LHCN-M2 (cell line): ENCODE measurements around the gene USP36. TPM values are rescaled to one million over a fixed set of nuclear protein-coding genes. Genes with fewer than 3 reads are reported as not detected.
"Not testable (repeated sequence)": the region's sequence is repeated elsewhere in the genome, so short reads cannot be mapped to it uniquely, and the experiment has no call there.

Experiments used
- DNase-seq: peaks from one replicate; pipeline ENCODE4 v3.0.0-alpha.2; 2012; ENCODE audit warnings: low read depth
- total RNA-seq: library from RNA; depleted of rRNA; stranded (reverse); fragments of >200 nt; gene quantifications from 2 replicates; pipeline ENCODE4 v1.2.3, GENCODE V29; 2014

Gene USP36
- total RNA-seq, 1 experiment from 2014 or later = 21.4 TPM

GRCh38 chr17:78872486-78872885 lies 31.9 kb upstream of the USP36 start:
- DNase-seq = no peak

GRCh38 chr17:78870621-78871020 lies 30.0 kb upstream of the USP36 start:
- no peak for DNase-seq

- DNase-seq = peak; percentile 91
Measured at GRCh38 chr17:78868391-78868790, 27.8 kb upstream of the USP36 start.

- not testable (repeated sequence) for DNase-seq
Measured at GRCh38 chr17:78867046-78867445, 26.4 kb upstream of the USP36 start.

DNA sequence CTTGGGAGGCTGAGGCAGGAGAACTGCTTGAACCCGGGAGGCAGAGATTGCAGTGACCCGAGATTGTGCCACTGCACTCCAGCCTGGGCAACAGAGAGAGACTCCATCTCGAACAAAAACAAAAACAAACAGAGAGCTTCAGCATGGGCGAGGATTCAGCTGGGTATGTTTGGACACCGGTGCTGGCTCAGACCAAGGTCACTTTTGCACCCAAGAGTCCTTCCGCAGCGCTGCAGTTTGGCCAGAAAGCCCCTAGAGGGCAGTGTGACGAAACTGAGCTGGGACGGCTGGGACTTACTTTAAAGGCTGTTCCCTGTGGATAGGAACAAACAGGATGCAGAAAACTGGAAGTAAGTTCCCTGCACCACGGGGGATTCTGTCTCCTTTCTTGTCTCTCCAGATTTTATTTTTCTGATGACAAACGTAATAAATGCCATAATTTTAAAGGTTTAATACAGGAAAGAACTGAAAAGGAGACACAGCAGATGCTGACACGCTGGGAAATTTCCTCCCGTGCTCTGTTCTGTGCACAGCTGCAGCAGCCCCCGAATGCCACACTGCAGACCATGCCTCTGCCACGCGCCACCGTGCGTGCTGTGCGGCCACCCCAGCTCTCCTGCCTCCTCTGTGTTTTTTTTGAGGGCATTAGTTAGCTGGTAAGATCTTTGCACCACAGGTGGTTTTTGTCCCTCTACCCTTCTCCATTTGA lies 25.2 kb upstream of the USP36 start:
- DNase-seq = peak; percentile 78

- DNase-seq = no peak
Measured at GRCh38 chr17:78864117-78864516, 23.5 kb upstream of the USP36 start.

- DNase-seq = peak; percentile 98
Measured at GRCh38 chr17:78862073-78863023, 21.7 kb upstream of the USP36 start.

DNA sequence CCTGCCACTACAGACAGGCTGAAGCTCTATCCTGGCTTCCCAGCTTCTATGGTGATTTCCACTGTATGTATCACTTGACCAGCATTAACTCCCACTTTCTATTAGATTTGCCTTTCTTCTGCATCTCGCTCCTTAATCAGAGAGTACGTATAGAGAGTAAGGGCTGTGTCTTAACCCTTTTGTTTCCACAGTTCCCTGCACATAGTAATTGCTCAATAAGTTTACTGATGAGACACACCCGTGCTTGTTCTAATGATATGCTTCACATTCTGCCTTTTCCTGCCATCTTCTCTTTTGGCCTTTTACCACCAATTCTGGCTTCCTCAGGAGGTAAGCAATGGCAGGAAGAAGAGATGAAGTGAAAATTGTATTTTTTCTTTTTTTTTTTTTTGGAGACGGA lies 20.6 kb upstream of the USP36 start:
- DNase-seq = no peak

GRCh38 chr17:78859051-78859450 lies 18.4 kb upstream of the USP36 start:
- DNase-seq = no peak

- no peak for DNase-seq
Measured at GRCh38 chr17:78857266-78857665, 16.7 kb upstream of the USP36 start.

- DNase-seq = no peak
Measured at GRCh38 chr17:78855561-78856165, 15.0 kb upstream of the USP36 start.

DNA sequence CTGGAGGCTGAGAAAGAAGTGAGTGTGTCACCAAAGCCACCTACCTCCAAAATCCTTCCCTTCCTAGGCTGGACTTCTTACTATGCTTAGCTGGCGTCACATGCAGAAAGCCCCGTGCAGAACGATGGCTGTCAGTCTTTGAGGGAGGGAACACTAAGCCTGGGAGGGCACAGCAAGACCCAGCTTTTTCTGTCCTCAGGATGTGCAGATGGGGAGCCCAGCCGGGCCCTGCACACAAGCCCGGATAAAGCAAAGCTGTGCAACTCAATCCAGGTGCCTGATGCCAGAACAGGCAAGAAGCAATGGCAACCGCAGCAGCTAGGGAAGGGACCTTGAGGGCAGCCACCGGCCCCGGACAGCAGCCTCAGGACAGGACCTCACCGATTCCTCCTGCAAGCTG lies 13.9 kb upstream of the USP36 start:
- no peak for DNase-seq

GRCh38 chr17:78853926-78854394 lies 13.3 kb upstream of the USP36 start:
- no peak for DNase-seq

GRCh38 chr17:78852709-78853121 lies 12.1 kb upstream of the USP36 start:
- DNase-seq = no peak

GRCh38 chr17:78849026-78849425 lies 8.4 kb upstream of the USP36 start:
- no peak for DNase-seq

DNA sequence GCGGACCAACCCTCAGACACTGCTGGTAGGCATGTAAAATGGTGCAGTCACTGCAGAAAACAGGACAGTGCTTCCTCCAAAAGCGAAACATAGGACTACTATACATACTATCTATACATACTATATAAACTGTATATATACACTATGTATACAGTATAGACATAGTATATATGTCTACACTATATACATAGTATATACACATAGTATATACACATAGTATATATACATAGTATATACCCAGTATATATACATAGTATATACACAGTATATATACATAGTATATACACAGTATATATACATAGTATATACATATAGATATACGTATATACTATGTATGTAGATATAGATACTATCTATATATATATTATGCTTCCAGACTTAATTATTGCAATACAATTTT lies 6.4 kb upstream of the USP36 start:
- DNase-seq = no peak

DNA sequence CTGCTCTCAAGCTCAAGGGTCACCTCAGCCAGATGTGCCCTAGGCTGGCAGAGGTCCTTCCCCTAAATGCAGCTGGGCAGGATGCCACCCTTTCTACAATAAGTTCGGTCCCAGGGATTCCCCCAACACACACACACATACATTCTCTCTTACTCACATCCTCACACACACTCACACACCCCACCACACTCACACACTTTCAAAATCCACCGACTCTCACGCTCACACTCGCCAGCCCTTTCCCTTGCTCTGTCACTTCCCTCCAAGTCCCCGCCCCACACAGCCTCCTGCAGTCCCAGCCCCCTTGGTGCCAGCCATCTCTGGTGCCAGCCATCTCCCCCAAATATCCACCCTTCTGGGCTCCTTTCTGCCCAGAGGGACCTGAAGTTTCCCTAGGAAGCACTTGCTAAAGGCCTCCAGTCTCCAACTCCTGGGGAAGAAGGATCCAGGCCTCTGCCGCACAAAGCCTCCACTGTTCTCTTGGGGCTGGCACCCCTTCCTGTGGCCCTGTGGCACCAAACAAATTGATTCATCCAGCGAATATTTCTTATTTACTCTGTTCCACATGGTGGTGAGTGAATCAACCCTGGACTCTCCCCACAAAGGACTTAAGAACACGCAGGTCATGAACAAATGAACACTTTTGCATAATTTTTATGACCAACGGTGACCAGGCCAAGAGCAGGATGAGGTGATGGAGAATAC lies 3.8 kb upstream of the USP36 start:
- no peak for DNase-seq

GRCh38 chr17:78842881-78843565 lies 2.4 kb upstream of the USP36 start:
- DNase-seq = peak; percentile 50

GRCh38 chr17:78840530-78840779 lies 159 bp downstream of the USP36 start:
- DNase-seq = no peak

- DNase-seq = peak; percentile 17
Measured at GRCh38 chr17:78839762-78840529, 668 bp downstream of the USP36 start.
